ENCODE results near the gene SLC10A3.

The SLC10A3 gene

DNA sequence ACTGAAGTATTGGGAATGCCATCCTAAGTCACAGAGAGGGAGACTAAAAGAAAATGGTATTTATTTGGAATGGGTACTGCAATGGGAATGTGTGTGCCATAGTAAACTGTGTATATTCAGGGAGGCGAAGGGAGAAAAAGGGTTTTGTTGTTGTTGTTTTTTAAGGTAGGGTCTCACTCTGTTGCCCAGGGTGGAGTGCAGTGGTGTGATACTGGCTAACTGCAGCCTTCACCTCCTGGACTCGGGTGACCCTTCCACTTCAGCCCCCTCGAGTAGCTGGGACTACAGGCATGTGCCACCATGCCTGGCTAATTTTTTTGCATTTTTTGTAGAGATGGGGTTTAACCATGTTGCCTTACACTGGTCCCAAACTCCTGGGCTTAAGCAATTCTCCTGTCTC, 4.3 kb upstream of the SLC10A3 start:
- no peaks in the 10 kb centered on the region for H3K9me3 ChIP-seq (ENCODE audit: control insufficient read depth, low read length)
- H3K4me1 ChIP-seq (ENCODE audit: control insufficient read depth, insufficient read depth, low read length, poor library complexity, severe bottlenecking) = no peaks in the 10 kb centered on the region
- H3K4me3 ChIP-seq (ENCODE audit: extremely low read depth, insufficient read depth, low read length, poor library complexity, severe bottlenecking) = no peak overlapping the region
- WGBS, 2 experiments (ENCODE audit: insufficient coverage in 2 of 2) = 100% methylated on average over 1 of the region's 3 CpGs; no CpG with 5 or more reads in 1 of the 2 experiments
- no peak overlapping the region for H3K27ac ChIP-seq (ENCODE audit: low read depth, low read length, severe bottlenecking)
- H3K36me3 ChIP-seq (ENCODE audit: control insufficient read depth, insufficient read depth, low read length) = no peaks in the 10 kb centered on the region

DNA sequence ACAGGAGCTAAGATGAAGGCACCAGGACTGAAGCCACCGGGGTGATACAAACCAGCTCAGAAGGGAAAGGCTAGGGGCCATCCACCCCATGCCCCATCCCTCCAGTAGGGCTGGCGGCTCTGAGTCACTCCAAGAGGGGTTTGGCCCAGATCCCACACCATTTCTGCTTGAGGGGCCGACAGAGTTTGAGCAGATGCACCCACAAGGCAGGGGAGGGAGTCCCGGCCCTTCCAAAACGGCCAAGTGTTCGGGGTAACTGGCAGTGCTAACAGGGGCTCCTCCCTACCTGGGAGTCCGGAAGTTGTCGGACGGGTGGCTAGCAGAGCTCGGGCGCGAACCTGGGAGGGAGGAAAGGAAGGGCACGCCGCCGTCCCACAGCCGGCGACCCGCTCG, 412 bp downstream of the SLC10A3 start:
- 5 to 40% methylated on average over 2 to 8 of the region's 19 CpGs for WGBS, 2 experiments (ENCODE audit: insufficient coverage in 2 of 2)
- peaks cover 17% of the 10 kb centered on the region for H3K36me3 ChIP-seq (ENCODE audit: control insufficient read depth, insufficient read depth, low read length)
- H3K27ac ChIP-seq (ENCODE audit: low read depth, low read length, severe bottlenecking) = no peak overlapping the region
- H3K9me3 ChIP-seq (ENCODE audit: control insufficient read depth, low read length) = no peaks in the 10 kb centered on the region
- H3K4me1 ChIP-seq (ENCODE audit: control insufficient read depth, insufficient read depth, low read length, poor library complexity, severe bottlenecking) = no peaks in the 10 kb centered on the region
- peak overlapping the region; percentile 47 for H3K4me3 ChIP-seq (ENCODE audit: extremely low read depth, insufficient read depth, low read length, poor library complexity, severe bottlenecking)

DNA sequence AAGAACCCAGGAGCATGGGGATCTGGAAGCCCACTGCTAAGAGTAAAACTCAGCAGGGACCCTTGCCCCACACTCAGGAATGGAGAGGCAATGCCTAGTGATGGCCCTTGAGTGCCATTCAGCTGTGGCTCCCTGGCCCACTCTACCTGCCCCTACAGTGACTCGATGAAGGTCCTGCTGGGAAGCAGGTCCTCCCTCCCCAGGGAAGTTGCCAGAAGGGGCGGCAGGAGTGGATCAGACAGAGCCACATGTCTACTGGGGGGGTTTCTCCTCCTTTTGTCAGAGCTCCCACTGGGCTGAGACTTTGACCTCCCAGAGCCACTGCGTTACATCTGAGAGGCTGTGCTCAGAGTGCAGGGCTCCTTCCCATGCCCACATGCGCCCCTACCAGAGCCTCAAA, 1.2 kb downstream of the SLC10A3 start:
- no peak overlapping the region for H3K27ac ChIP-seq (ENCODE audit: low read depth, low read length, severe bottlenecking)
- no peaks in the 10 kb centered on the region for H3K9me3 ChIP-seq (ENCODE audit: control insufficient read depth, low read length)
- H3K4me3 ChIP-seq (ENCODE audit: extremely low read depth, insufficient read depth, low read length, poor library complexity, severe bottlenecking) = no peak overlapping the region
- H3K4me1 ChIP-seq (ENCODE audit: control insufficient read depth, insufficient read depth, low read length, poor library complexity, severe bottlenecking) = no peaks in the 10 kb centered on the region
- peaks cover 25% of the 10 kb centered on the region for H3K36me3 ChIP-seq (ENCODE audit: control insufficient read depth, insufficient read depth, low read length)
- WGBS, 2 experiments (ENCODE audit: insufficient coverage in 2 of 2) = 100% methylated on average over 1 to 2 of the region's 4 CpGs

DNA sequence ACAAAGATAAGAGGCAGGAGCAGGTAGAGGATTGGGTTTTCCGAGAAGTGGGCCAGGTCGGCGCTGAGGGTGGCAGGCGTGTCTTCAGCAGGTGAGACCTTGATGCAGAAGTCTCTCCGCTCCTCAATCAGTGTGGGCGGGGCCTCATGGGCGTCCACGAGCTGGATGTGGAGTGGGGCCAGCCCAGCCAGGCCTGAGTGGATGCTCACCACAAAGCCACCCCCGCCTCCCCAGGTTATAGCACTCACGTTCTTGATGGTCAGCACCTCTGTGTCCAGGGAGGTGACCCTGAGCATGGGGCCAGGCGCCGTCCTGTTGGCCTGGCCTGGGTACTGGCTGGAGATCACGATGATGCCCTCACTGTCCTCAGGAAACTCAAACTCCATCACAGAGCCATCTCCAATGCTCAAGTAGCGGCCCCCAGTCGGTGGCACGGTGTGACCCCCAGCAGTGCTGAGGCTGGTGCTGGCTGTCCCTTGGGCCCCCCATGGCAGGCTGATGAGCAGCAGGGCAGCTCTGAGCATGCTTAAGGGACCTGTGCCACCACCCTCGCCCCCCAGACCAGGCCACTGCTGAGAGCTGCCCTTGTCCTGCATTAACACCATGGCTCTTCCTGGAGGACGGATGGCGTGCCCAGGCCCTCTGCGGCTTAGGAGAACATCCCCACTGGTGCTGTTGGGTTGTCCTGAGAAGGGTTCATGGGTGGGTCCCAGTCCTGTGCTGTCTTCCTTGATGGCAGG, 1.9 kb downstream of the SLC10A3 start:
- Histone ChIP-seq H3K36me3 (ENCODE audit: control insufficient read depth, insufficient read depth, low read length) (peaks cover 31% of the 10 kb centered on the region), H3K27ac (ENCODE audit: low read depth, low read length, severe bottlenecking) (no peak overlapping the region), H3K4me3 (ENCODE audit: extremely low read depth, insufficient read depth, low read length, poor library complexity, severe bottlenecking) (no peak overlapping the region), H3K4me1 (ENCODE audit: control insufficient read depth, insufficient read depth, low read length, poor library complexity, severe bottlenecking) (no peaks in the 10 kb centered on the region), H3K9me3 (ENCODE audit: control insufficient read depth, low read length) (no peaks in the 10 kb centered on the region)
- WGBS, 2 experiments (ENCODE audit: insufficient coverage in 2 of 2) = 91 to 100% methylated on average over 3 to 10 of the region's 20 CpGs

DNA sequence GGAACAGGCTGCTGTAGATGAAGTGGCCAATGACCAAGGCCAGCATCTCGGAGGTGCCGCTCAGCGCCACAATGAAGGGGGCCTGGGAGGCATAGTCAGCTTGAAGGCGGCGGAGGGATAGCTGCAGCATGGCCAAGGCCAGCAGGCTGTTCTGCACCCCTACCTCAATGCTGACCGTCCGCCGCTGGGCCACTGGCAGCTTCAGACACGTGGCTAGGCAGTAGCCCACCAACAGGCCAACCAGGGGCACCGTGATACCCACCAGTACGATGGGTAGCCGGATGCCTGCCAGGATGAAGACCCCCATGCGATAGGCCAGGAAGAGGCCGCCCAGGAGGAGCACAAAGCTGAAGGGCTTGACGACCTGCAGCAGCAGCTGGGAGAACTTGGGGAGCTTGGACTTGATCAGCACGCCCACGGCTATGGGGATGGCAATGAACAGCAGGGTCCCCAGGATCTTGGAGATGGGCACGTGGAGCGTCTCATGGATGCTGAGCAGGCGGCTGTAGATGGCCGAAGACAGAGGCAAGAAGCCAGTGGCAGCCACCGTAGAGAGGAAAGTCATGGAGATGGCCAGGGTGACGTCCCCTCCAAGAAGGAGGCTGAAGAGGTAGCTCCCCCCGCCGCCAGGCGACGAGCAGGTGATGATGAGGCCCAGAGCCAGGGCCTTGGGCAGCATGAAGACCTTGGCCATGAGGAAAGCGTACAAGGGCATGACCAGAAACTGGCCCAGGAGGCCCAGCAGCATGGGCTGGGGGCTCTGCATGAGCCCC, 2.7 kb downstream of the SLC10A3 start:
- Histone ChIP-seq H3K9me3 (ENCODE audit: control insufficient read depth, low read length) (no peaks in the 10 kb centered on the region), H3K36me3 (ENCODE audit: control insufficient read depth, insufficient read depth, low read length) (peaks cover 31% of the 10 kb centered on the region), H3K27ac (ENCODE audit: low read depth, low read length, severe bottlenecking) (no peak overlapping the region), H3K4me1 (ENCODE audit: control insufficient read depth, insufficient read depth, low read length, poor library complexity, severe bottlenecking) (no peaks in the 10 kb centered on the region), H3K4me3 (ENCODE audit: extremely low read depth, insufficient read depth, low read length, poor library complexity, severe bottlenecking) (no peak overlapping the region)
- 93 to 96% methylated on average over 13 to 23 of the region's 28 CpGs for WGBS, 2 experiments (ENCODE audit: insufficient coverage in 2 of 2)

DNA sequence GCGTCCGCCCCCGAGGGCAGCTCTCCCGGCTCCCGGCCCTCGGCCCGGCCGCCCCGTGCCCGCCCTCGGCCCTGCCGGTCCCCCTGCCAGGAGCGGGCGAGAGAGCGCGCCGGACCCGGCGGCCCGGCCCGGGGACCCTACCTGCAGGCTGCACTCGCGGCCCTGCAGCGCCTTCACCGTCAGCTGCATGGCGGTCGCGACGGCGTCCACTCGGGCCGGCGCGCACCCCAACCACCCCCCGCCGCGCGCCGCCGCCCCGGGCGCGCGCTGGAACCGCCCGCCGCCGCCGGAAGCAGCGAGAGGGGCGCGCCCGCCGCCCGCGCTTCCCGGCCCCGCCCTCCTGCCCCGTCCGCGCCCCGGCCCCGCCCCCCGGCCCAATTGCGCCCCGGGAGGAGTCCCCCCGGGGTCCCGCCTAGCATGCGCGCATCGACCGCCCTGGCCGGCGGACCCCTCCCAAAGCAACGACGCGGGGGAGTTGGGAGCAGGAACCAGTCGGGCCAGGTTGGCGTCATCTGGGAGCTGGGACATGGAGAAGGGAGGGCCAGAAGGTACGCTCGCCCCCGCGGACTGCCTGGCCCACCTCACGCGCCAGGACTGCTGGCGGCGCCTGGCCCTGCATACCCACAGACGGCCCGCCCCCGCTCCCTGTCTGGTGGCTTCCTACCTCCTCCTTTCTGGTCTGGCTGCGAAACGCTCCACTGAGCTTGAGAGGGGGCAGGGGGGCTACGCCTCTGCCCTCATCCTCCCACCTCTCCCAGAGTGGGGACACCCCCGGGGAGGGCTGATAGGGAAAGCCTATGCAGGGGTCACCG, 3.8 kb downstream of the SLC10A3 start, which contains the start of gene UBL4A:
Gene UBL4A (minus strand): TSS at position 220 of the 812 bp plus-strand sequence. CDS start 31 bp downstream, at position 189.
- peaks cover 31% of the 10 kb centered on the region for H3K36me3 ChIP-seq (ENCODE audit: control insufficient read depth, insufficient read depth, low read length)
- peak within 1 kb of the TSS; percentile 46 for H3K4me3 ChIP-seq (ENCODE audit: extremely low read depth, insufficient read depth, low read length, poor library complexity, severe bottlenecking)
- H3K9me3 ChIP-seq (ENCODE audit: control insufficient read depth, low read length) = no peaks in the 10 kb centered on the region
- WGBS, 2 experiments (ENCODE audit: insufficient coverage in 2 of 2) = 0 to 3% methylated on average over 11 to 16 of the region's 95 CpGs
- no peak within 1 kb of the TSS for H3K27ac ChIP-seq (ENCODE audit: low read depth, low read length, severe bottlenecking)
- H3K4me1 ChIP-seq (ENCODE audit: control insufficient read depth, insufficient read depth, low read length, poor library complexity, severe bottlenecking) = no peaks in the 10 kb centered on the region

DNA sequence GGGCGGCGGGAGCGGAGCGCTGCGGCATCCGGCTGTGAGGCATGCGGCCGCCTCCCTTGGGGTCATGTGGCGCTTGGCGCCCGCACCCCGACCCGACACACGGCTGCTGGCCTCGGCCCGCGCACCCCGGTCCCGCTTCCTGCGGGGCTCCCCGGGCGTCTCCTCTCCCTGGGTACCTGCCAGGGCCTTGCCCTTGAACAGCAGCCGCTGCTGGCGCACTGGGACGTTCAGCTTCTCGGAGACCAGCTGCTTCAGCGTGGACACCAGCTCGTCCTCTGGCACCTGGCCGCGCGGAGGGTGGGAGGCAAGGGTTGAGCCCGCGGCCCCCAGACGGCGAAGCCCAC, 4.4 kb downstream of the SLC10A3 start:
- H3K27ac ChIP-seq (ENCODE audit: low read depth, low read length, severe bottlenecking) = no peak overlapping the region
- H3K4me3 ChIP-seq (ENCODE audit: extremely low read depth, insufficient read depth, low read length, poor library complexity, severe bottlenecking) = peak overlapping the region; percentile 46
- H3K9me3 ChIP-seq (ENCODE audit: control insufficient read depth, low read length) = no peaks in the 10 kb centered on the region
- no peaks in the 10 kb centered on the region for H3K4me1 ChIP-seq (ENCODE audit: control insufficient read depth, insufficient read depth, low read length, poor library complexity, severe bottlenecking)
- H3K36me3 ChIP-seq (ENCODE audit: control insufficient read depth, insufficient read depth, low read length) = peaks cover 31% of the 10 kb centered on the region
- WGBS, 2 experiments (ENCODE audit: insufficient coverage in 2 of 2) = 0 to 2% methylated on average over 6 to 8 of the region's 35 CpGs

DNA sequence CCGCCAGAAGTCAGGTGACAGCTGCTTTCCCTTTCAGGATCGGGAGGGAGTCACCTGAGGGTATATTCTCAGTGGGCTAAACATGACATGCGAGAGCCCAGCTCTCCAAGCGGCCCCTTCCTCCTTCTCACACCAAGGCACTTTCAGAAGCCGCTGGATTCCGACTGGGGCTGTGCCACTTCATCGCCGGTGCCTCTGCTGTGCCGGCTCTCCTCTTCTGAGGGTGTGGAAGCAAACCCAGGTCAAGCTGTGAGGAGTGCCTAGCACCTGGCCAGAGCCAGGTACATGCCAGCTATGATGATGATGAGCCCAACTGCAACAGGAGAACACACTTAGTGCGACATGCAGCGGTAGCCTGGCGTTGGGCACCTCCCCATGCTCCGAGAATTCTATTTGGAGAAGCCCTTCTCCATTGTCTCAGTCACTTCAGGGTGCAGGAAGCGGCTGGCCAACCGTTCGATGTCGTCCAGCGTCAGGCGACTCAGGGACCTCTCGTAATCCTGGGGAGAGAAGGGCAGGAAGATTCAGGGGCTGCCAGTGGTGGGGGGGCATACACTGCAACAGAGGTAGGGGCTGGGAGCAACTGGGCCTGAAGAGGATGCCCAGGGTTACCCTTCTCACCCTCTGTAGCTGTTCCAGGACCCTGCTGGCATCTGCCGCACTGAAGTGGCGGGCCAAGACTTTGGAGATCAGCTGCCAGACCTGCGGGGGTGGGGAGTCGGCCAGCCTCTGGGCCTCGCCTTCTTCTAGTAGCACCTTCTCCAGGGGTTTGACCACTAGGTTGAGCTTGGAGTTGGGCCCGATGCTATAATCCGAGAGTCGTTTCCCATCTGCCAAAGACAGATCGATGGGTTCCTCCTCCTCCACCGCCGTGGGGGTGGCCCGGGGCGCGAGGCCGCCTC, 5.0 kb downstream of the SLC10A3 start:
- H3K36me3 ChIP-seq (ENCODE audit: control insufficient read depth, insufficient read depth, low read length) = peaks cover 31% of the 10 kb centered on the region
- no peaks in the 10 kb centered on the region for H3K4me1 ChIP-seq (ENCODE audit: control insufficient read depth, insufficient read depth, low read length, poor library complexity, severe bottlenecking)
- H3K4me3 ChIP-seq (ENCODE audit: extremely low read depth, insufficient read depth, low read length, poor library complexity, severe bottlenecking) = peak overlapping the region; percentile 46
- no peak overlapping the region for H3K27ac ChIP-seq (ENCODE audit: low read depth, low read length, severe bottlenecking)
- WGBS, 2 experiments (ENCODE audit: insufficient coverage in 2 of 2) = 64 to 79% methylated on average over 11 to 15 of the region's 35 CpGs
- H3K9me3 ChIP-seq (ENCODE audit: control insufficient read depth, low read length) = no peaks in the 10 kb centered on the region

DNA sequence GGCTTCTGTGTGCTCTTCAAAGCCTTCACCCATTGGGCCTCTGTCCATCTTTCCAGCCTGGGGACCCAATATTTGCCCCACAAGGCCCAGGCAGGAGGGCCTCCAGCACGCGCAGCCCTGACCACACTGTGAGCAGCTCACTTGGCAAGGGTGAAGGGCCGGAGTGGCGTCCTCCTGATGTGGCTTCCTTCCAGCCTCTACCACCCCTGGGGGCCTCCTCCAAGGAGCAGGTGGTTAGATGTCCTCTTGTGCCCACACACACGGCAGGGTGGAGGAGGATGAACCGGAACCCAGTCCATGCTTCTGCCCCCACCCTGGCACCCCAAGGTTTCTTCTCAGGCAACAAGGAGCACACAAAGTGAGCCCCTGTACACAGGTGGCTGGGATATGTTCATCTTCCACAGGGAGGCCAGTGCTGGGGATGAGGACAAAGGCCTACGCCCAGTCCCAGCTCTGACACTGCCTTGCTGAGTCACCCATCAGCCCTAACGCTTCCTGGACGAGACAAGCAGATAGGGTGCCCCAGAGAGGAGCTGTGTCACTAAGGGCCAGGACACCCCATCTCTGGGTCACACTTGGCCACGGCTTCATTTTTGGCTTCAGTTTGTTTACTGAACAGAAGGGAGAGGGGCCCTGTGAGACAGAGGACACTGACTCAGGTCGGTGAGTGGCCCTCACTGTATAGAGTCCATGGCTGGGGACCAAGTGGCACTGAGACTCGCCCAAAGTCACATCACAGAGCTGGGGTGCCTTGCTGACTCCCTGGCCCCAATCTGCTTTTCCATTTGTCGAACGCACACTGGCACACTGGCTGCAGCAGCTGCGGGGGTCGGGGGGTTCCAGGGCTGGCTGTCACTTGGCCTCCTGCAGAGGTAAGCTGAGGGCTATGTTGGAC, 5.9 kb downstream of the SLC10A3 start:
- H3K4me3 ChIP-seq (ENCODE audit: extremely low read depth, insufficient read depth, low read length, poor library complexity, severe bottlenecking) = no peak overlapping the region
- H3K36me3 ChIP-seq (ENCODE audit: control insufficient read depth, insufficient read depth, low read length) = peaks cover 31% of the 10 kb centered on the region
- 87 to 91% methylated on average over 5 to 9 of the region's 16 CpGs for WGBS, 2 experiments (ENCODE audit: insufficient coverage in 2 of 2)
- no peak overlapping the region for H3K27ac ChIP-seq (ENCODE audit: low read depth, low read length, severe bottlenecking)
- H3K4me1 ChIP-seq (ENCODE audit: control insufficient read depth, insufficient read depth, low read length, poor library complexity, severe bottlenecking) = no peaks in the 10 kb centered on the region
- H3K9me3 ChIP-seq (ENCODE audit: control insufficient read depth, low read length) = no peaks in the 10 kb centered on the region

Data from mesodermal cell (in vitro differentiated cells).